H1 (cell line): ENCODE results near the gene CNNM3. TPM values are rescaled to one million over a fixed set of nuclear protein-coding genes. Genes with fewer than 3 reads are reported as not detected.

ENCODE experiments used
- EGR1 ChIP-seq: IDR thresholded peaks from 2 replicates; pipeline ENCODE4 v1.6.1; 2011; ENCODE audit warnings: low read depth, low read length, borderline replicate concordance
- PHF8 ChIP-seq: fragments of 200-600 bp; sonication (generic); conservative IDR thresholded peaks from 2 replicates; pipeline ENCODE4 v1.7.1; 2012; ENCODE audit warnings: low read depth, mild to moderate bottlenecking, inconsistent platforms, low read length, moderate library complexity
- polyA plus RNA-seq, 7 experiments: library from polyadenylated mRNA; depleted of rRNA in 3 of 7; stranded (reverse) in 5 of 7; unstranded in 2 of 7; fragments of >200 nt in 5 of 7; fragments of 200-250 nt in 2 of 7; gene quantifications; 1 replicate in 5 of 7; 2 replicates in 1 of 7; 4 replicates in 1 of 7; pipeline versions ENCODE4 v1.2.1 to v1.2.3, GENCODE V29; 2011 to 2013; ENCODE audit warnings: missing spikeins in 2 of 7, mixed read lengths in 2 of 7
- total RNA-seq: library from RNA; stranded (reverse); fragmentation: NEBNext Ultra II Directional; extraction: Animal tissue kit (Norgen Biotek cat#: 25700); gene quantifications from 2 replicates; pipeline ENCODE4 v1.2.1, GENCODE V29; 2021

The CNNM3 gene
- total and polyA plus RNA-seq, 2 of the 8 experiments (the other 6 are each of a cell fraction or from before 2014, with no cell fraction given), result 29.1 to 29.2 TPM

- TF ChIP-seq EGR1, result no peak
- TF ChIP-seq PHF8, result no peak
Measured at GRCh38 chr2:96813656-96814055, 2.4 kb upstream of the CNNM3 start (continued).
